Globus pallidus (tissue), 1 donor: ENCODE results near the gene RHBDL1.

ENCODE experiments used
- DNase-seq: peaks from one replicate; pipeline ENCODE4 v3.0.0-alpha.2; 2015; ENCODE audit warnings: low spot score

The RHBDL1 gene

DNA sequence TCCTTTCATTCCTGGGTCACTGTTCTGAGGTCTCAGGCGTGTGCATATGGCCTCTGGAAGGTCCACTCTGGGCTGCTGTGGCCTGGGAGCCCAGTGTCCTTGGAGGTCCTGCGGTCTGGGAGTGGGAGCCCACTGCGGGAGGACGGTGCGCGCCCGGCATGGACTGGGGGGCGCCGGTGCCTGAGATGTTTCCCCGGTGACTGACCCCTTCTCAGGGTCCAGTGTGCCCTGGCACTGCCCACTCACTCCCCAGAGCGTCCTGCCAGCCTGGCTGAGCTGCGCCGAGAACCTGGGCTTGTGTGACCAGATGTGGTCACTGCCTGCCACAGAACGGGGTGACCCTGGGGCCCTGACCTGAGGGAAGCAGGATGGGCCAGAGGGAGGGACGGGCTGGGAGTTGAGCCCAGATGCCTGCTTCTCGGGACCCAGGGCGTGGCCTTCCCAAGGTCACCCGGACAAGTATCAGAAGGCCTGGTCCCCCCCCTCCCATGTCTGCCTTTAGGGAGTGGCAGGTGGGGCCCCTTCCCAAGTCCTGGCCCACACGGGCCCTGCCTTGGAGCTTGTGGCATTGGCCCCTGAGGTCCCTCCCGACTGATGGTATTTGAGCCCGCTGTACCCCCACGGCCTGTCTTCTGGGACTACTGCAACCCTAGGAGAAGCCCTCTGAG lies 1.1 kb upstream of the RHBDL1 start:
- no peak for DNase-seq

DNA sequence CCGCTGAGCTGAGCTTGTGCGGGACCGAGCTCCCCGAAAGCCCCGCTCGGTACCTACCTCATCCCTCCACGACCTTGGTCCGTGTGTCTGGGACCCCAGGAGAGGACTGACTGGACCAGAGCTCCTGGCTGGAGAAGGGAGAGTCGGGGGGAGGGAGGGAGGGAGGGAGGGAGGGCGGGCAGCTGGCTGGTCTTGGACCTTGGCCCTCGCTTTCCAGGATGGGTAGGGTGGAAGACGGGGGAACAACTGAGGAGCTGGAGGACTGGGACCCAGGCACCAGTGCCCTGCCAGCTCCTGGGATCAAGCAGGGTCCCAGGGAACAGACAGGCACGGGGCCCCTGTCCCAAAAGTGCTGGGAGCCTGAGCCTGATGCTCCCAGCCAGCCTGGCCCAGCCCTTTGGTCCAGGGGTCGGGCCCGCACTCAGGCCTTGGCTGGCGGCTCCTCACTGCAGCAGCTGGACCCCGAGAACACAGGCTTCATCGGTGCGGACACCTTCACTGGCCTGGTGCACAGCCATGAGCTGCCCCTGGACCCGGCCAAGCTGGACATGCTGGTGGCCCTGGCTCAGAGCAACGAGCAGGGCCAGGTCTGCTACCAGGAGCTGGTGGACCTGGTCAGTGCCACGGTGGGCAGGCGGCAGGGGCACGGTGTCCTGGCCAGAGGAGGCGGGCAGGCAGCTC lies 553 bp downstream of the RHBDL1 start:
- no peak for DNase-seq

DNA sequence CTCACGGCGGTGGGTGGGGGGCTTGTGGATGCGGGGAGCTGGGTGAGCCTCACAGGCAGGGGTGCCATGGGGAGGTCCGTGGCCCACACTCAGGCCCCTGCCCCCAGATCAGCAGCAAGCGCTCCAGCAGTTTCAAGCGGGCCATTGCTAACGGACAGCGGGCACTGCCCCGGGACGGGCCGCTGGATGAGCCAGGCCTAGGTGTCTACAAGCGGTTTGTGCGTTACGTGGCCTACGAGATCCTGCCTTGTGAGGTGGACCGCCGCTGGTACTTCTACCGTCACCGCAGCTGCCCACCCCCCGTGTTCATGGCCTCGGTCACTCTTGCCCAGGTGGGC lies 1.1 kb downstream of the RHBDL1 start:
- no peak for DNase-seq

DNA sequence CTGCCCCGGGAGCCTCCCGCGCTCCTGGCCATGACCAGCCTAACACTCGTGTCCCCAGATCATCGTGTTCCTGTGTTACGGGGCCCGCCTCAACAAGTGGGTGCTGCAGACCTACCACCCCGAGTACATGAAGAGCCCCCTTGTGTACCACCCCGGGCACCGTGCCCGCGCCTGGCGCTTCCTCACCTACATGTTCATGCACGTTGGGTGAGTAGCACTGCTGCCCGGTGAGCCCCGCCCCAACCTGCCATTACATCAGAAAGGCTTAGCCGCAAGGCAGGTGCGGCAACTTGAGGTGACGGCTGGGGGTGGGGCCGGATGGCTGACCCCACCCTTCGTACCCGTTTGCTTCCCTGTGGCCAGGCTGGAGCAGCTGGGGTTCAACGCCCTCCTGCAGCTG lies 1.4 kb downstream of the RHBDL1 start:
- DNase-seq, result no peak

DNA sequence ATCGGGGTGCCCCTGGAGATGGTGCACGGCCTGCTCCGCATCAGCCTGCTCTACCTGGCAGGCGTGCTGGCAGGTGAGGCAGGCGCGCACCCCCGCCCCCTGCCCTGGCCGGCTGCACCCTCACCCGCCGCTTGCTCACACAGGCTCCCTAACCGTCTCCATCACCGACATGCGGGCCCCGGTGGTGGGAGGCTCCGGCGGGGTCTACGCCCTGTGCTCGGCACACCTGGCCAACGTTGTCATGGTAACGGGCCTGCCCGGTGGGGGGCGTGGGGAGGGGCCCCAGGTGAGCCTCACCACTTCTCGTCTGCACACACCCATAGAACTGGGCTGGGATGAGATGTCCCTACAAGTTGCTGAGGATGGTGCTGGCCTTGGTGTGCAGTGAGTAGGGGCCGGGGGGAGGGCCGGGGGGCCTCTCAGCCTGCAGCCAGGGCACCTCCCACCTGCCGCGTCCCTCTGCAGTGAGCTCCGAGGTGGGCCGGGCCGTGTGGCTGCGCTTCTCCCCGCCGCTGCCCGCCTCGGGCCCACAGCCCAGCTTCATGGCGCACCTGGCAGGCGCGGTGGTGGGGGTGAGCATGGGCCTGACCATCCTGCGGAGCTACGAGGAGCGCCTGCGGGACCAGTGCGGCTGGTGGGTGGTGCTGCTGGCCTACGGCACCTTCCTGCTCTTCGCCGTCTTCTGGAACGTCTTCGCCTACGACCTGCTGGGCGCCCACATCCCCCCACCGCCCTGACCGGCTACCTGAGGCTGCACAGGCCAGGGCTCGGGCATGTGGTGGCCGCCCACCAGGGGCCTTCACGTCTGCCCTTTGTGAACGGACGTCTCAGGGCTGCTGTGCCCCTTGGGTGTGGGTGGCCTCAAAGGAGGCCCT lies 2.1 kb downstream of the RHBDL1 start:
- DNase-seq, result no peak

DNA sequence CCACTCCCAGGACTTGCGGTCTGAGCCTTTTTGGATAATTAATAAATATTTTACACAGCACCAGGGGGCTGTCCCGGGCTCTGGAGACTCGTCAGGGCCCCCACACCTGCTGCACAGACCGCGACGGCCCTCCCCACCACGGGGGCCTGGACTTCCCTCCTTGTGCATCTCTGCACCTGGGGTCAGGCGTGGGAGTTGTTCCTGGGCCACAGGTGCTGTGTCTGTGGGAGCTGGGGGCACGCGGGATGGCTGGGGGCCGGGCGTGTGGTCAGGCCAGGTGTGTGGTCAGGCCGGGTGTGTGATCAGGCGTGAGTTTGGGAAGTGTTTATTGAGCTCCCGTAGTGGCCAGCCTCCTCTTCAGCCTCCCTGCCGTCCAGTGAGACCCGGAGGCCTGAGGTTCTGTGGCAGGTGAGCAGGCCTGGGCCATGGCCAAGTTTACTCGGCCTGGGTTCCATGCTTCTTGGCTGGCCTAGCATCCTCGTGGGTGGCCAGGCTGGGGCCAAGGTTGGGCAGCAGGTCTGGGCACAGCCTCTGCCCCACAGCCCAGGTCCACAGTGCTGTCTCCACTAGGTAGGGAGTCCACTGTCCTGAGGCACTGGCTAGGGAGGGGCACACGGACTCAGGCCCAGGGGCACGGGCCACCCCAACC lies 2.9 kb downstream of the RHBDL1 start:
- no peak for DNase-seq

DNA sequence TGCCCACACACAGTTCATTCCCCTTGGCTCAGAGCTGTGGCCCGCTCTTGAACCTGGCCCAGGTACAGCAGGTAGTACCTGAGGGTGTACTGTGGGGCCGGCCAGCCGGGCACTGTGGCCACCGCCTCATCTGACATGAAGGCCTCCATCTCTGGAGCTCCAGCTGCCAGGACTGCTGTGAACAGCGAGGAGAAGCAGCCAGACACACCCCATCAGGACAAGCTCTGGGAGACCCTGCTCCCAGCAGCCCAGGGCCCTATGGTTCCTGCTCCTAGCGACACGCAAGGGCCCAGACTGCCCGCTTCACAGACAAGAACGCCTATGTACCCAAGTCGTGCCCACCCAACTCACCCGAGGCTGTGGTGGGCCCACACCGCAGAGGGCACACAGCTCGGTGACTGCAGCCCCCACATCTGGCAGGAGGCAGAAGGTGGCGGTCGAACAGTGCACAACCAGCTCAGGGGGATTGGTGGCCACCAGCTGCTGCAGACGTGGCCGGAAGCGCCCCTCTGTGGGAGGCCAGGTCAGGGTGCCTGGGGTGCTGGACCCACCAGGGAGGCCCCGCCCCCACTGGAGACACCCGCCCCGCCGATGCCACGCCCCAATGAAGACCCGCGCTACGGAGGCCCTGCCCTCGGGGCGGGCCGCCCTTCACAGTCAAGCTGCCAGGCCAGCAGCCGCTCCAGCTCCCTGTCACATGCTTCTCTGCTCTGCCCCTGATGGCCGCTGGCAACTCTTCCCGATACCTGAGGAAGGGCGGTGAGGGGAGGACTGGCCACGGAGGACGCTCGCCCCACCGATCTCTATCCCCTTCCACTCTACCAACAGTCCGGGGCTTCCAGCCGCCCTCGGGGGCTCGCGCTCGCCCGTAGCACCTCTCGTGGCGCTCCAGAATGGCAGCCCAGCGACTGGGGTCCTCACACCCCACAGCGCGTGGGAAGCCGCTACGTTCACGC lies 3.7 kb downstream of the RHBDL1 start:
- peak; percentile 69 for DNase-seq

DNA sequence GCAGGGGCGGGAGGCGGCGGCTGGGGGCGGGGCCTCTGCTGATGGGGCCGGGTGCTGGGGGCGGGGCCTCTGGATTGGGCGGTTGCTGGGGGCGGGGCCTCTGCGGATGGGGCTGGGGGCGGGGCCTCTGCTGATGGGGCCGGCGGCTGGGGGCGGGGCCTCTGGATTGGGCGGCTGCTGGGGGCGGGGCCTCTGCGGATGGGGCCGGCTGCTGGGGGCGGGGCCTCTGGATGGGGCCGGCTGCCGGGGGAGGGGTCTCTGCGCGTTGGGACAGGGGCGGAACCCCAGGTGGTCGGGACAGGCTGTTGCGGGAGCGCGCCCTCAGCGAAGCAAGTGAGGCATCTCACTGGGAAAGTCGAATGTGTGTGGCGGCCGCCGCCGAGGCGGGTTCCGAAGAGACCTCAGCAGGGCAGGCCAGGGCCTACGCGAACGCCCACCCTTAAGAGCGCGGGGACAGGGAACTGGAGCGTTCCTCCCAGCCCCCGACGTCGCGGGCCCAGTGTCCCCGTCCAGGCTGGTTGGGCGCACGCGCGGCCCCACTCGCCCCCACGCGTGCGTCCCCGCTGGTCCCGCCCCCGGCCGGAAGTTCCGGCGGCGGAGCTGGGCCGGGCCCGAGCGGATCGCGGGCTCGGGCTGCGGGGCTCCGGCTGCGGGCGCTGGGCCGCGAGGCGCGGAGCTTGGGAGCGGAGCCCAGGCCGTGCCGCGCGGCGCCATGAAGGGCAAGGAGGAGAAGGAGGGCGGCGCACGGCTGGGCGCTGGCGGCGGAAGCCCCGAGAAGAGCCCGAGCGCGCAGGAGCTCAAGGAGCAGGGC lies 4.5 kb downstream of the RHBDL1 start, which contains the start of gene STUB1:
TSS of gene STUB1 (plus strand) at position 597 of the 811 bp plus-strand sequence. CDS start at position 713, 116 bp downstream.
- peak; percentile 85 for DNase-seq

DNA sequence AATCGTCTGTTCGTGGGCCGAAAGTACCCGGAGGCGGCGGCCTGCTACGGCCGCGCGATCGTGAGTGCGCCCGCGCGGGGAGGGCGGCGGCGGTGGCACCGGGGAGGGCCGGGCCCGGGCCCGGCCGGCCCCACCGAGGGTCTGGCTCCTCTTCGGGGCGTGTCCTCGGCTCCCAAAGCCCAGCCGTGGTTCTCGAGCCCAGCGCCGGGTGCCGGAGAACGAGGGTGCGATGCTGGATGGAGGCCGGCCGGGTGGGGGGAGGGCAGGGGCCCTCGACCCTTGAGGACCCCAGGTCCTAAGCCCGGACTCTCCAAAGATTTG lies 5.1 kb downstream of the RHBDL1 start:
- no peak for DNase-seq

DNA sequence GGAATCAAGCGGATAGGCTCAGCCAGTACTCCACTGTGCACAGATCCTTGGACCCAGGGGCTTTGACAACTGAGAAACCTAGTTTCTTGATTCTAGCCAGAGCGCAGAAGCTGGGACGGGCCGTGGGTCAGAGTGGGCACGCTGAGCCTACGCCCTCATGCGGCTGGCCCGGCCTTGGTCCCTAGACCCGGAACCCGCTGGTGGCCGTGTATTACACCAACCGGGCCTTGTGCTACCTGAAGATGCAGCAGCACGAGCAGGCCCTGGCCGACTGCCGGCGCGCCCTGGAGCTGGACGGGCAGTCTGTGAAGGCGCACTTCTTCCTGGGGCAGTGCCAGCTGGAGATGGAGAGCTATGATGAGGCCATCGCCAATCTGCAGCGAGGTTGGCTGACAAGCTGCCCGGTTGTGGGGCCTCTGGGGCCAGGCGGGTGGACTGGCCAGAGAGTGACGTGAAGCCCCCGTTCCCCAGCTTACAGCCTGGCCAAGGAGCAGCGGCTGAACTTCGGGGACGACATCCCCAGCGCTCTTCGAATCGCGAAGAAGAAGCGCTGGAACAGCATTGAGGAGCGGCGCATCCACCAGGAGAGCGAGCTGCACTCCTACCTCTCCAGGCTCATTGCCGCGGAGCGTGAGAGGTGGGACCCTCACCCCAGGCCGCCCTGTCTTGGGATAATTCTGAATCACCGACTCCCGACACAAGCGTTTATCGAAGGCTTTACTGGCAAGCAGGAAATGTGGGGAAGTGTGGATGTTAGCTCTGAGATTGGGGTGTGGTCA lies 5.7 kb downstream of the RHBDL1 start:
- DNase-seq, result no peak

DNA sequence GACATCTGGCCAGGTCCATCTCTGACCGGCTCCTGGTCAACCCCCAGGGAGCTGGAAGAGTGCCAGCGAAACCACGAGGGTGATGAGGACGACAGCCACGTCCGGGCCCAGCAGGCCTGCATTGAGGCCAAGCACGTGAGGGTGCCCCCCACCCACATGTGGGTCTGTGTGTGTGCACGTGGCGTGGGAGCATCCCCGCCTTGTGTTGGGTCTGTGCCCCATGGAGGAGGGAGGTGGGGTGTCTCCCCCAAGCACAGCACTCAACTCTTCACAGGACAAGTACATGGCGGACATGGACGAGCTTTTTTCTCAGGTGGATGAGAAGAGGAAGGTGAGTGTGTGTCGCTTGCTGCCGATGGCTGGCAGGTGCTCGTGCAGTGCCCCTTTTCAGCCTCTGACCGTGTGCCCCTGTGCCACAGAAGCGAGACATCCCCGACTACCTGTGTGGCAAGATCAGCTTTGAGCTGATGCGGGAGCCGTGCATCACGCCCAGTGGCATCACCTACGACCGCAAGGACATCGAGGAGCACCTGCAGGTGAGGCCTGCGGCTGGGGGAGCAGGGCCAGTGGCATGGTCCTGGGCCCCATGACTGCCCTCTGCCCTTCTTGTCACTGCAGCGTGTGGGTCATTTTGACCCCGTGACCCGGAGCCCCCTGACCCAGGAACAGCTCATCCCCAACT lies 6.4 kb downstream of the RHBDL1 start:
- DNase-seq, result no peak

DNA sequence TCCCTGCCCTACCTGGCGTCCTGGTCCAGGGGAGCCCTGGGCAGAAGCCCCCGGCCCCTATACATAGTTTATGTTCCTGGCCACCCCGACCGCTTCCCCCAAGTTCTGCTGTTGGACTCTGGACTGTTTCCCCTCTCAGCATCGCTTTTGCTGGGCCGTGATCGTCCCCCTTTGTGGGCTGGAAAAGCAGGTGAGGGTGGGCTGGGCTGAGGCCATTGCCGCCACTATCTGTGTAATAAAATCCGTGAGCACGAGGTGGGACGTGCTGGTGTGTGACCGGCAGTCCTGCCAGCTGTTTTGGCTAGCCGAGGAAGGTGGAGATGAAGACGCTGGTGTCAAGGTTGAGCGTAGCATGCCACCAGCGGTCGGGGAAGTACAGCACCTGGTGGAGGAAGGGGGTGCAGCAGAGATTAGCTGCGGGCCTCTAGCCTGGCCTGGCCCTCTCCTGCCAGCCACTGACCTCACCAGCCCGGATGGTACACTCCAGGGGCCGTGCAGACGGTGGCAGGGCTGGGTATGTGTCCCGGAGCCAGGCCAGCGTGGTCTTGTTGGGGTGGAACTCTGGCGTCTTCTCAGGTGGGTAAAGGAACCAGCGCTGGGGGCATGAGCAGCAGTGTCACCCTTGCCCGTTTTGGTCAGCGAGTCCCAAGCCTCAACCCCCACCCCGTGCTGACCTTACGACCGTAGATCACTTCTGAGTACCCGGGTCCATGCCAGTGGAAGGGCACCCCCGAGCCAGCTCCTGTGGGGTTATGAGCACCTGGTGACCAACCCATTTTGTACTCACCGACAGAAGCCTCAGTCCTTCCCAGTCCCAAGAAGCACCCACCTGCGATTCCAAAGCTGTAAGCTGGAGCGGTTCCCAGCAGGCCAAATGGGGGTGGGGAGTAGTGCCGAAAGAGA lies 7.3 kb downstream of the RHBDL1 start:
- DNase-seq, result no peak

DNA sequence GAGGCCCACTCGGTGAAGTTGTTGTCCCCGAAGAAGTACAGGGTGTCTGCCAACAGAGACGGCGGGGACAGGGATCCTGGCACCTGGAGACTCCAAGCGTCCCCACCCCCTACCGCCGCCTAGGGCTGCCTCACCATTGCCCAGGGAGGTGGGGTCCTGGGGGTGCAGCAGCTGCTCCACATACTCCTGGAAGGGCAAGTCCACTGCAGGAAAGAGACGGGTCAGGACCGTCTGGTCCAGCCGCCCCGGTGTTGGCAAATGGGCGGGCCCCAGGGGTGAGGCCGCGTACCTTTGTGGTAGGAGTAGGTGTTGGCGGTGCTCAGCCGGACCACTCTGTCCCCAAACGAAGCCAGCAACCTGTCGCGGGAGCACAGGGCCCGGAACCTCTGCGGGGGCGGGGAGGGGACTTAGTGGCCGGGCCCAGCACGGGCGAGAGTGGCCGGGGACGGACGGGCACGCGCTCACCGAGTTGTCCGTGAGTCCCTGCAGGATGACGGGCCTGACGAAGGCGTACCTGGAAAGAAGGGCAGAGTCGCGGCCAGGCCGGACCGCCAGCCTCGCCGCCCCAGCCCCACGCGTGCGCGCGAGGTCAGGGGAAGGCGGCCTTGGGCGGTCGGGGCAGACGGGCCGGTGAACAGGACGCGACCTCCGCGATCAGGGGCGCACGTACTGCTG lies 8.1 kb downstream of the RHBDL1 start:
- no peak for DNase-seq

DNA sequence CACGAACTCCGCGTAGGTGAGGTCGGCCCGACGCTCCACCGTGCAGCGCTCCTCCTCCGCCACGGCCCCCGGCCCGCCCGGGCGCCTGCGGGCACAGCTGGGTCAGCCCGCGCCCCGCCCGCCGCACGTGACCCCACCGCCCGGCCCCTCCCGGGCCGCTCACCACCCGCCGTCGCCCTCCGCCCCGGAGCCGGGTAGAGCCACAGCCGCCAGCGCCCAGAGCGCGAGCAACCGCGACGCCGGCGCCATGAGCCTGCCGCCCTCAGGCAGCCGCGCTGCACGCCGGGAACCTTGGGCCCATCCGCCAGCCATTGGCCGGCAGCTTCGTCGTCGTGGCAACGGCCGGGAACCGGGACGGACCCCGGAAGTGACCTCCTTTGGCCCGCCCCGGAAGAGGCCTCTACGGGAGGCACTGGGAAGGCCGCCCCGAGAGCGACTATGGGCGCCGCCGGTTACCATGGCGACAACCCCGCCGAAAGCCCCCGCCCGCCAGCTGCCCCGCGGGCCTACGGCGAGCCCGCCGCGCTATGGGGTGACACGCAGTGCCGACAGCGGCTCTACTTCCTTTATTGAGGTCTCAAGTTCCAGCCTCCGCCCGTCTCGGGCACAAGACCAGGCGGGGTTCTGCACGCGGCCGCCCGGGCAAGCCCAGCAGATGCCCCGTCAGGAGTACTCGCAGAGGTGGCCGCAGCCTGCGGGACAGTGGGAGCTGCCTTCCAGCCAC lies 8.8 kb downstream of the RHBDL1 start, which contains the start of gene JMJD8:
TSS of gene JMJD8 (minus strand) at position 264 of the 724 bp plus-strand sequence. CDS start at position 249, 15 bp downstream.
- DNase-seq, result peak; percentile 94

DNA sequence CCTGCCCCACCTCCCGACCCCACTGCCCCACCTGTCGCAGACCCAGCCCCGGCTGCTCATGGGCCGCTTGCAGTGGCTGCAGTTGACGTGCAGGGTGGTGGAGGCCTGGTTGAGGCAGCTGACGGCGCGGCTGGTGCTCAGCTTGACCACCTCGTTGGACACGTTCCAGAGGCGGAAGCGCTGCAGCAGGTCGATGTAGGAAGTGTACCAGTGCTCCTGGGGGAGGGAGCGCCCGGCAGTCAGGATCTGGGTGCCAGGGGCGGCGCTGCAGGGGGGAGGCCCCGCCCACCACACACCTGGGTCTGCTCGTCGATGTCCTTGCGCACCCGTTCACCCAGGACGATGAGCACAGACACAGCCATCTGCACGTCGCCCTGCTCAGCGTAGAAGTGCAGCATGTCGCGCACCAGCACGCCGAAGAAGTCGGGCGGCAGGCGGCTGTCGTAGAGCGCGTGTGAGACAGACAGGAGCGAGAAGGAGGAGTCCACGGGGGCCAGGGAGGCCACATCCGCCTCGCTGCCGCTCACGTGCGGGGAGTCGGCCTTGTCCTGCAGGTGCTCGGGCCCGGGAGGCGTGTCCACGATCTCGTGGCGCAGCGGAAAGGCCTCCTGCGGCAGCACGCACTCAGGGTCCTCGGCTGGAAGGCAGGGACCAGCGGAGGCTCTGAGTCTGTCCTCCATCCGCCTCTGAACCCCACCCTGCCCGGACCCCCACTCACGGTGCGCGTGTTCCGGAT lies 9.7 kb downstream of the RHBDL1 start:
- DNase-seq, result no peak

DNA sequence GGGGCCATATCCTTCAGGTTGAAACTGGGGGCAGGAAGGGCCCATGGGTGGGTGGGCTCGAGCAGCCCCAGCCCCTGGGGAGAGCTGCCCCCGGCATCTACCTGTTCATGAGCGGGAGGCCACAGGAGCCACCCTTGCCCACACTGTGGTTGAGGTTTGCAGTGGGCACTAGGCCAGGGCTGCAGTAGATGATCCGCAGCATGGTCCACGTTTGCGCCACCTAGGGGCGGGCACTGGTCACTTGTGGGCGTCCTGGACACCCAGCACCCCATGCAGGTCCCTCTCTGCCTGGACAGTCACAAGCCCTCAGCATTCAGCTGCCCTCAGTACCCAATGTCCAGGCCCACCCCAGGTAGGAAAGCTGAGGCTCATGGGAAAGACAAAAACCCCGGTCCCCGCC lies 10.5 kb downstream of the RHBDL1 start:
- DNase-seq, result no peak
